Renal cortex interstitium (tissue), 11 donors: ENCODE measurements around the gene ST7L. TPM values are rescaled to one million over a fixed set of nuclear protein-coding genes. Genes with fewer than 3 reads are reported as not detected.

Source experiments
- DNase-seq, 11 donors: peaks; one replicate each; pipeline ENCODE4 v3.0.0-alpha.2; 2013; ENCODE audit warnings: low read depth in 9 of 11, low spot score in 4 of 11; ENCODE audit errors: extremely low read depth in 1 of 11
- polyA plus RNA-seq, 3 donors: library from polyadenylated mRNA; unstranded; fragments of 120-200 nt; gene quantifications; one replicate each; pipeline ENCODE4 v1.2.1, GENCODE V29; 2013; ENCODE audit not compliant: insufficient read length in 3 of 3

Gene ST7L
- polyA plus RNA-seq, 3 donors, result 27.3 to 33.9 (median 30.9) TPM

GRCh38 chr1:112529301-112529700, 89.6 kb downstream of the ST7L start:
- DNase-seq, result no peak

GRCh38 chr1:112528076-112528475, 90.9 kb downstream of the ST7L start:
- DNase-seq, result no peak

DNA sequence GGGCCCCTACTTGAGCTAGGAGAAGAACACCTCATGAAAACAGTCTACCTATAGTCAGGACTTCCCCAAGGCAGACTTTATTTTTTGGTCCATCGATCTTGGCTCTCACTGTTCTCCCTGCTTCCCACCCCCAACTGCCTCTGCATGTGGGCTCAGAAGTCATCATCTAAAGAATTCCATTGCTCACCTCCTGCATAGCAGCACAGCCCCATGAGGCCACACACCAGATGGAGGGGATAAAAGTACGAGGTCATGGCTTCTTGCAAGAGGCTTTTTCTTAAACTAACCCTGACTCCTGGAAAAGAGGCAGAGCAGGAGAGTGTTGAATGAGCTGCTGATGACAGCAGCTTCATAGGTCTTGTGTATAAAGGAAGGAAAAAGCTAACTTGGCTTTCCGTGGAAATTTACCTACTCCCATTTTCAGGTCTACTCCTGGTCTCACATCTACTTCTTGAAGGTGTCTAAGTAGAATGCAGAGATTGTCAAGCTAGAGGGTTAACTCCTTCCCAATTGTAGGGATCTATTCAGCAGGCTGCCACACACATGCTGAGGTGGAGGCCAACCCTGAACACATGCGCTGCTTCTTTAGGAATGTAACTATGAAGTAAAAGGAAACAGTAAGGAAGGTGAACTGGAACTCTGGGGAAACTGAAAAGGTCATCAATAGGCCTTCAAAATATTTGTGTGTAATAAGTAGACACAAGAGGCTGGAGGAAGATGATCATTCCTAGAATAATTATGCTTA, 91.5 kb downstream of the ST7L start:
- DNase-seq, result no peak

DNA sequence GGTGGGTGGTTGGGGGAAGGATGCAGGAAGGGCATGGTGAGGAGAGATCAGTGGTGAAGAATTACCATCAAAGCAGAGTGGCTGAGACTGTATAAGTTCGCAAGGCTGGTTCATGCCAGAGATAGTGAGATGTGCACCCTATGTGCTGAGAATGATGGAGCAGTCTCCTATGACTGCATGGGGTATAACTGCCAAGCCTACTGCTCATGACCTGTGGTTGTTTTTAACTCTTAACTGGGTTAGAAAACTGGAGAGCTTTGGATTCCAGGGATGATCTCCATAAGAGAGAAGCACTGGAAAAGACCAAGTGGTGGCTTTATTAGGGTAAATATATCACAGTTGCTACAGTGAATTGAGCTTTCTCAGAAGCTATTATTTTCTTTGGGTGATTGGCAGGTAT, 94.0 kb downstream of the ST7L start:
- DNase-seq, result no peak

DNA sequence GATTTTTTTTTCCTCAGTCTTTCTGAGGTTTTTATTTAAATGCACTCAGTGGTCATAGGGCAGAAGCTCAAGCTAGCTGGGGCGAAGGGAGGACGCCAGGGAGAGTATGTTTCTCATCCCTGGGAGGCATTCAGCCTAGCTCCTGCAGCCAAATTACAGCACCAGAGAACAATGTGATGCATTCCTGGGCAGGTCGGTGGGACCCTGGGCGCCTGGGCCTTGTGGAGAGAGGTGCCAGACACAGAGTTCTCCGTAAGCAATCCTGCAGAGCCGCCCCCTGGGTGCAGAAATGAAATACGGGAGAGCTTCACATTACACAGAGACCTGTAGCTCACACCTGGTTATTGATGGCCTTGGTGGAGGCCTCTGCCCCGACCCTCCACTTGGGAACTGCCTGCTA, 94.7 kb downstream of the ST7L start:
- DNase-seq, result no peak

GRCh38 chr1:112522621-112523020, 96.3 kb downstream of the ST7L start:
- no peak for DNase-seq

DNA sequence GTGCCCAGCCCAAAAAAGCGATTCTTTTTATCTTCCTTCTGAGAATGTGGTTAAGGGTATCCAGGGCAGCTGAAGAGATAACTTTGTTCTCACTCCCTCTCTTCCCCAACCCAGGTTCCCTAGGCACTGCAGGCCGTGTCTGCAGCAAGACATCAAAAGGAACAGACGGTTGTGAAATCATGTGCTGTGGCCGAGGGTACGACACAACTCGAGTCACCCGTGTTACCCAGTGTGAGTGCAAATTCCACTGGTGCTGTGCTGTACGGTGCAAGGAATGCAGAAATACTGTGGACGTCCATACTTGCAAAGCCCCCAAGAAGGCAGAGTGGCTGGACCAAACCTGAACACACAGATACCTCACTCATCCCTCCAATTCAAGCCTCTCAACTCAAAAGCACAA, 98.8 kb downstream of the ST7L start:
- no peak for DNase-seq

DNA sequence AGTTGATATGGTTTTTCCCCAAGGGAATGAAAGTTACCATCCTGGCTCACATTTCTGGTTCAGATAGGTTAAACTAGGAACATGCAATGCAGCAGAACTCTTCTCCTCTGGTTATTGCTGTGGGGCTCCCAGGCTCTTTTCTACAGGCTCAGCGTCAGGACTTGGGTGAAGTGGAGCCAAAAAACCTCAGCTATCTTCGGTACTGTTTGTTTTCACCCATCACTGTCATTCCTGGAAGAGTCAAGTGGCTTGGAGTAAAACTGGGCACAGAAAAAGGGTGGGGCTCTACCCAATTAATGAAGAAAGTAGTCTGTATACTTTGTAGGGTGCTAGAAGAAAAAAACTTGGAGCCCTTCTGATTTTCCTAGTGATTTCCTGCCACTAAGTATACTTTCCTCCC, 100.8 kb downstream of the ST7L start:
- DNase-seq, result no peak

- no peak for DNase-seq
Observed at GRCh38 chr1:112517646-112518045, 101.3 kb downstream of the ST7L start.

GRCh38 chr1:112517231-112517630, 101.7 kb downstream of the ST7L start:
- no peak for DNase-seq

DNA sequence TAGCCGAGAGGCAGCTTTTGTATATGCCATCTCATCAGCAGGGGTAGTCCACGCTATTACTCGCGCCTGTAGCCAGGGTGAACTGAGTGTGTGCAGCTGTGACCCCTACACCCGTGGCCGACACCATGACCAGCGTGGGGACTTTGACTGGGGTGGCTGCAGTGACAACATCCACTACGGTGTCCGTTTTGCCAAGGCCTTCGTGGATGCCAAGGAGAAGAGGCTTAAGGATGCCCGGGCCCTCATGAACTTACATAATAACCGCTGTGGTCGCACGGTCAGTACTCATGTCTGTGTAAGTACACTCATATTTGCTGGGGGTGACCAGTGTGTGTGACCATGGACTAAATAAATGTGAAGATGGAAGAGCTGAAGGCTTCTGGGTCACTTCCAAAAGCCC, 102.8 kb downstream of the ST7L start:
- DNase-seq, result no peak

- DNase-seq, result no peak
Observed at GRCh38 chr1:112515311-112516009, 103.5 kb downstream of the ST7L start.

- DNase-seq, result no peak
Observed at GRCh38 chr1:112514901-112515300, 104.0 kb downstream of the ST7L start.

DNA sequence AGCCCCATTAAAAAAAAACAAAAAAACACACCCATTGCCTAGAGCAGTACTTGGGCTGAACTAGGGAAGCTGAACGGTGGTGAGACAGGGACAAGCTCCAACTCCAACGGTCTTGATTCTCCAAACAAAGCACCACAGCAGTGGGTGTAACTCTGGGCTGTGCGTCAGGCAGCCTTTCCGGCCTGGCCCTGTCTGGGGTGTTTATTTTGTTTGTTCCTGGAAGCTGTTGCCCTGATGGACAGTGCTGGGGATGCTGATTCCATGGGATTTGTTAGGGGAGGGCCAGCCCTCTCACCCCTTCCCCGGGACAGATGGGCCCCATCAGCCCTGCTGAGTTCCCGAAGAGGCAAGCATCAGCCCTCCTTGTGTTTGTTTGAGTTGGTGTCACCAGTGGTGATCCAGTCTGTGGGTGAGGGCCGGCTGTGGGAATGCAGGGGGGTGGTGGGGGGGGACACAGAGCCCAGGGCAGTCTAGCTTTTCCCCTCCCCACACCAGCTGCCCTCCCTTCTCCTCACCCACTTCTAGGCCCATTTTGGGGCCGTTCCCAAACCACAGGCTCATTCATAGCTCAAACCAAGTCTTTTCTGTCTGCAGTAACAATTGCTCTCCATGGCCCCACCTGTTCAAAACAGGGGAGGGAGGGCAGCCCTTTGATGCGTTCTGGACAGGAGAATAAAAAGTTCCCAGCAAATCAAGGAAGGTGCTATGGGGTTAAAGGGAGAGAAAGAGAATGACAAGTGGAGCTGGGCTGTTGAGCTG, 105.7 kb downstream of the ST7L start:
- no peak for DNase-seq

GRCh38 chr1:112511897-112512296, 107.0 kb downstream of the ST7L start:
- DNase-seq, result no peak

GRCh38 chr1:112510340-112510739, 108.6 kb downstream of the ST7L start:
- DNase-seq, result no peak

- no peak for DNase-seq
Observed at GRCh38 chr1:112509660-112510178, 109.2 kb downstream of the ST7L start.

DNA sequence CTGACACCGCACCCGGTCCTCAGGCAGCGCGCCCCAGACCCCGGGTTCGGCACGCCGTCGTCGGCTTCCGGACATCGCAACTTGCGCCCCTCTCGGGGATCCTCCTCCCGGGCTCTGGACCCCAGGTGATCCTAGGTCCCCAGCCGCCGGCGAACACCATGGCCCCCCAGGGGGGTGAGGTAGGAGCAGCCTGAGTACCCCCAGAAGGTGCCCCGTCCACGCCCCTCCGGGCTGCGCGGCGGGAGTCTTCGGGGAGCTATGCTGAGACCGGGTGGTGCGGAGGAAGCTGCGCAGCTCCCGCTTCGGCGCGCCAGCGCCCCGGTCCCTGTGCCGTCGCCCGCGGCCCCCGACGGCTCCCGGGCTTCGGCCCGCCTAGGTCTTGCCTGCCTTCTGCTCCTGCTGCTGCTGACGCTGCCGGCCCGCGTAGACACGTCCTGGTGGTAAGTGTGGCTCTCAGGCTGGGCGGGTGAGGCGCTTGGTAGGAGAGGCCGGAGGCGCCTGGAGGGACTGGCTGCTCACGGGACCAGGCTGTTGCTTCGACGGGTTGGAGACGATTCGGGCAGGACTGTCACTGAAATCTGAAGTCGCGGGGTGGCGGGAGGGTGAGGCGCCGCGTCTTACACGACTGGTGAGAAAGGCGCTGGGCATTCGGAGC, 109.8 kb downstream of the ST7L start:
- DNase-seq, result no peak

- DNase-seq, result no peak
Observed at GRCh38 chr1:112508278-112509004, 110.5 kb downstream of the ST7L start, which contains the start of gene WNT2B. TSS of gene WNT2B (plus strand) at chr1:112508965. CDS start at chr1:112509263, 298 bp downstream.
